K562 (cell line): ENCODE measurements around the gene SAMD9. TPM values are rescaled to one million over a fixed set of nuclear protein-coding genes. Genes with fewer than 3 reads are reported as not detected.

Experiments used
- ATAC-seq: fragments of 200-7000 bp; cut with Tn5 transposase; 3 replicates; pipeline ENCODE4 v1.9.1; 2020; ENCODE audit warnings: moderate library complexity
- BruUV-seq: library from RNA; stranded (reverse); fragments of 400-500 nt; replicated peaks from 2 replicates; lab custom pipeline; 2021; lab: Mats Ljungman, UMichigan
- CTCF ChIA-PET: fragments of 300-600 bp; formaldehyde crosslinking; extraction: SDS; loops from one replicate; lab custom pipeline; 2021; ENCODE audit warnings: low intra/inter-chr PET ratio; lab: Yijun Ruan, JAX
- POLR2A ChIA-PET: fragments of 300-600, 350-650 bp; sonication (Branson Sonifier 250); formaldehyde crosslinking; extraction: SDS; loops from one replicate; lab custom pipeline; 2021; ENCODE audit warnings: antibody characterized with exemption, inconsistent platforms; lab: Yijun Ruan, JAX
- DNase-seq, 4 experiments: peaks; one replicate each; pipeline versions ENCODE4 v3.0.0 to v3.0.0-alpha.2; 2011 to 2018; ENCODE audit warnings: low spot score in 3 of 4, mixed read lengths in 3 of 4; ENCODE audit errors: extremely low read depth in 1 of 4
- FAIRE-seq: peaks from 2 replicates; lab custom pipeline; 2011; peaks lifted over from hg19 to GRCh38; lab: Jason Lieb, UNC
- H2AFZ ChIP-seq: 2 replicates; pipeline ENCODE4 v1.6.0; 2011; ENCODE audit warnings: low read depth, low read length, control low read depth, inconsistent platforms
- H3K27ac ChIP-seq: fragments of 200-600 bp; 3 replicates; pipeline ENCODE4 v1.8.0; 2011; ENCODE audit warnings: low read depth, mild to moderate bottlenecking, control low read depth, inconsistent platforms, low read length, moderate library complexity, mixed read lengths; ENCODE audit errors: extremely low read depth
- H3K27me3 ChIP-seq, 2 experiments: fragments of 300-600 bp in 1 of 2; 2 replicates in 1 of 2; 3 replicates in 1 of 2; pipeline versions ENCODE4 v1.6.0 to v1.8.0; 2011; ENCODE audit warnings: inconsistent platforms in 2 of 2, low read length in 2 of 2, mild to moderate bottlenecking in 1 of 2, mixed read lengths in 1 of 2, moderate library complexity in 1 of 2; ENCODE audit not compliant: control insufficient read depth in 2 of 2, insufficient read depth in 2 of 2
- H3K36me3 ChIP-seq: fragments of 300-600 bp; 3 replicates; pipeline ENCODE4 v1.8.0; 2011; ENCODE audit warnings: mild to moderate bottlenecking, low read length, inconsistent platforms; ENCODE audit not compliant: control insufficient read depth, insufficient read depth
- H3K4me1 ChIP-seq, 2 experiments: fragments of 200-600 bp in 1 of 2; replicated peaks in 1 of 2; 2 replicates in 1 of 2; 3 replicates in 1 of 2; pipeline versions ENCODE4 v1.5.1 to v1.8.0; 2011; ENCODE audit warnings: inconsistent platforms in 2 of 2, low read length in 2 of 2, mild to moderate bottlenecking in 1 of 2, mixed read lengths in 1 of 2, moderate library complexity in 1 of 2; ENCODE audit not compliant: control insufficient read depth in 2 of 2, insufficient read depth in 2 of 2
- H3K4me2 ChIP-seq: 2 replicates; pipeline ENCODE4 v1.6.1; 2011; ENCODE audit warnings: low read length, control low read depth, inconsistent platforms, mixed read lengths; ENCODE audit not compliant: insufficient read depth
- H3K4me3 ChIP-seq: fragments of 200-600 bp; sonication (generic), shearing (Covaris generic); 2 replicates; pipeline ENCODE4 v1.5.1; 2016; ENCODE audit warnings: control low read depth, inconsistent platforms
- H3K79me2 ChIP-seq: fragments of 200-600 bp; 3 replicates; pipeline ENCODE4 v1.8.0; 2011; ENCODE audit warnings: low read length, inconsistent platforms; ENCODE audit not compliant: control insufficient read depth, insufficient read depth
- H3K9ac ChIP-seq, 2 experiments: 2 replicates each; pipeline versions ENCODE4 v1.6.0 to v1.6.1; 2011; ENCODE audit warnings: low read depth in 2 of 2, low read length in 2 of 2, control low read depth in 1 of 2, inconsistent platforms in 1 of 2, mild to moderate bottlenecking in 1 of 2, mixed read lengths in 1 of 2; ENCODE audit not compliant: insufficient read depth in 1 of 2
- H3K9me1 ChIP-seq: one replicate; pipeline ENCODE4 v1.6.0; 2011; ENCODE audit warnings: inconsistent platforms, mild to moderate bottlenecking, low read length, moderate library complexity; ENCODE audit not compliant: control insufficient read depth, insufficient read depth
- H3K9me3 ChIP-seq: replicated peaks from 2 replicates; pipeline ENCODE4 v1.5.1; 2011; ENCODE audit warnings: low read depth, low read length, inconsistent platforms; ENCODE audit not compliant: control insufficient read depth, insufficient read depth
- H4K20me1 ChIP-seq: replicated peaks from 2 replicates; pipeline ENCODE4 v1.6.1; 2011; ENCODE audit warnings: low read length, inconsistent platforms, mixed read lengths; ENCODE audit not compliant: control insufficient read depth, insufficient read depth
- ARID4B ChIP-seq: sonication (generic); formaldehyde crosslinking; IDR thresholded peaks from 2 replicates; pipeline ENCODE4 v1.8.0; 2022; ENCODE audit warnings: mild to moderate bottlenecking, missing genetic modification reagents
- HNRNPUL1 ChIP-seq: fragments of 200-400 bp; formaldehyde crosslinking; IDR thresholded peaks from 2 replicates; pipeline ENCODE4 v1.6.1; 2017; ENCODE audit warnings: low read length
- HOXB6 ChIP-seq: fragments of 250-450 bp; sonication (Bioruptor Pico); IDR thresholded peaks from 2 replicates; pipeline ENCODE4 v1.5.1; 2022; ENCODE audit warnings: mild to moderate bottlenecking, borderline replicate concordance
- WGBS: fragments of 100-300 bp; shearing (Covaris generic); methylation state at CpG from one replicate; pipeline ENCODE4 v1.1.6; 2016; ENCODE audit warnings: low coverage, mixed read lengths; ENCODE audit not compliant: insufficient coverage; ENCODE audit errors: missing lambda C conversion rate; 5-methylcytosine and 5-hydroxymethylcytosine counted together
- in situ Hi-C: fragments of 300-500 bp; cut with MboI; formaldehyde crosslinking; loops from 4 replicates; pipeline ENCODE4 v1.15.0; 2018; ENCODE audit warnings: inconsistent platforms, mixed read lengths
- intact Hi-C: fragments of 100-400 bp; cut with micrococcal nuclease; formaldehyde crosslinking; loops from 2 replicates; pipeline ENCODE4 v1.14.2; 2022
- polyA plus RNA-seq, 8 experiments: library from polyadenylated mRNA; depleted of rRNA in 4 of 8; stranded (reverse) in 5 of 8; unstranded in 3 of 8; fragments of >200 nt; fragmentation: Nextera tagmentation in 2 of 8; fragmentation: Illumina TruSeq in 1 of 8; extraction: Ambion mirVana in 2 of 8; extraction: Trizol in 1 of 8; gene quantifications; 2 replicates each; pipeline versions ENCODE4 v1.2.1 to v1.2.3, GENCODE V29; 2011 to 2014; ENCODE audit warnings: inconsistent platforms in 1 of 8, missing spikeins in 1 of 8
- total RNA-seq, 7 experiments: library from RNA; depleted of rRNA in 6 of 7; stranded (reverse); fragments of >200 nt in 6 of 7; fragmentation: Illumina TruSeq in 2 of 7; extraction: Trizol in 2 of 7; gene quantifications; 2 replicates each; pipeline versions ENCODE4 v1.2.1 to v1.2.3, GENCODE V29; 2011 to 2021; ENCODE audit warnings: low replicate concordance in 1 of 7
- TF ChIP-seq, protein P1 (sequence below): sonication (generic); formaldehyde crosslinking; IDR thresholded peaks from 2 replicates; pipeline ENCODE4 v1.4.0; 2020; ENCODE audit warnings: mild to moderate bottlenecking, missing genetic modification reagents

The SAMD9 gene
- total and polyA plus RNA-seq, 9 of the 15 experiments (the other 6 are each of a cell fraction or from before 2014, with no cell fraction given), result 1.0 to 4.0 (median 1.9) TPM

DNA sequence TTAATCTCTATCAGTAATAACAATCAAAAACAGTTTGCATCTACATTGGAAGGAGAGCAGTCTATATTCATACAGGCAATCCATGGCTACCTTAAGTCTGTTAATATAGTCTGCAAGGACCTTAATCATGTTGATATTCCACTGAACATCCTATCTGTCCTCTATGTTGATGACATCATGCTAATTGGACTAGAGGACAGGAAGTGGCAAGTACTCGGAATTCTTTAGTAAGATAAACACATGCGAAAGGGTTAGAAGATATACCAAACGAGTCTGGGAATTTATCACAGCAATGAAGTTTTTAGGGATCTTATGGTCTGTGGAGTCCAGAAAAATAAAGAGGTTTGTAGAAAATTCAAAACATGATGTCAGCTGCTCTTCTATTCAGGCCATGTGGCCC is 41.7 kb upstream of the SAMD9 start (continued):
- TF ChIP-seq, protein P1, sequence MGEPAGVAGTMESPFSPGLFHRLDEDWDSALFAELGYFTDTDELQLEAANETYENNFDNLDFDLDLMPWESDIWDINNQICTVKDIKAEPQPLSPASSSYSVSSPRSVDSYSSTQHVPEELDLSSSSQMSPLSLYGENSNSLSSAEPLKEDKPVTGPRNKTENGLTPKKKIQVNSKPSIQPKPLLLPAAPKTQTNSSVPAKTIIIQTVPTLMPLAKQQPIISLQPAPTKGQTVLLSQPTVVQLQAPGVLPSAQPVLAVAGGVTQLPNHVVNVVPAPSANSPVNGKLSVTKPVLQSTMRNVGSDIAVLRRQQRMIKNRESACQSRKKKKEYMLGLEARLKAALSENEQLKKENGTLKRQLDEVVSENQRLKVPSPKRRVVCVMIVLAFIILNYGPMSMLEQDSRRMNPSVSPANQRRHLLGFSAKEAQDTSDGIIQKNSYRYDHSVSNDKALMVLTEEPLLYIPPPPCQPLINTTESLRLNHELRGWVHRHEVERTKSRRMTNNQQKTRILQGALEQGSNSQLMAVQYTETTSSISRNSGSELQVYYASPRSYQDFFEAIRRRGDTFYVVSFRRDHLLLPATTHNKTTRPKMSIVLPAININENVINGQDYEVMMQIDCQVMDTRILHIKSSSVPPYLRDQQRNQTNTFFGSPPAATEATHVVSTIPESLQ (CRISPR knock-in tag), result no peak
- TF ChIP-seq, all 486 proteins: peak for 2

DNA sequence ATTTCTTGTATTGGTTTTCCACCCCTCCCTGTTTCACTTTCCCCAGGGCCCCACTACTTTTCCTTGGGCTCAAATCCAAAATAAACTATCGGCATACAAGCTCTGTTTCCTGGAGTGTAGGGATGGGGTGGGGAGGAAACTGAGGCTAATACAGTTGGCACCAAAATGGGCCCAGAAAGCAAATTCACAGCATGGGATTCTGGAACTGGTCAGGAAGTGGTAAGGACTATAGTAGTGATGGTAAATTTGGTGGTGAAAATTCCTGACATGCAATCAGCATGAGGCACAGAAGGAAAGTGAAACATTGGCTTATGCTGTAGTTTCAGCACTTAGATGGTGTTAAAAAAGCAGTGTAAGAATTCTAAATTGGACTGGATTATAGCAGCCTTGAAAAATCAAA is 39.1 kb upstream of the SAMD9 start:
- intact Hi-C loops, result no loop called here
- no peak for DNase-seq
- TF ChIP-seq HNRNPUL1, result no peak
- TF ChIP-seq HOXB6 (CRISPR knock-in tag), result no peak
- no peak for TF ChIP-seq ARID4B (CRISPR knock-in tag)
- TF ChIP-seq, all 486 proteins: peak for 0
- Histone ChIP-seq H3K27ac (no peak overlapping the region), H4K20me1 (no peaks in the 10 kb centered on the region), H3K79me2 (no peaks in the 10 kb centered on the region), H3K9ac (no peak overlapping the region), H3K4me1 (no peaks in the 10 kb centered on the region), H3K9me3 (no peaks in the 10 kb centered on the region), H2AFZ (no peak overlapping the region), H3K27me3 (no peaks in the 10 kb centered on the region), H3K4me3 (no peak overlapping the region), H3K9me1 (no peaks in the 10 kb centered on the region), H3K4me2 (no peak overlapping the region), H3K36me3 (no peaks in the 10 kb centered on the region)
- 7% methylated on average over 1 of the region's 1 CpG for WGBS
- FAIRE-seq (no peak), ATAC-seq (no peak)
- BruUV-seq, result no TSS peak
- in situ Hi-C loops, result no loop called here
- CTCF ChIA-PET, result no interaction called here
- POLR2A ChIA-PET, result interaction anchor here (0.6 kb wide), 2 partner anchors 31 to 439 kb away, joined by 3 read pairs; no protein-coding TSS in a partner anchor
